ENCODE data around the gene ARVCF. TPM values are rescaled to one million over a fixed set of nuclear protein-coding genes. Genes with fewer than 3 reads are reported as not detected.

ARVCF gene
- total and polyA plus RNA-seq, 2 donors (not counting 3 experiments of a cell fraction or from before 2014, with no cell fraction given): 81.3 to 105 TPM

- Histone ChIP-seq H3K9ac (replicated peaks; ENCODE audit: extremely low read depth, insufficient read depth, low read length) (no peak overlapping the region), H4K20me1 (replicated peaks; ENCODE audit: control insufficient read depth, extremely low read depth, insufficient read depth, low read length) (no peaks in the 10 kb centered on the region), H3K4me2 (ENCODE audit: insufficient read depth, low read length) (no peak overlapping the region), H2AFZ (ENCODE audit: low read depth, low read length) (no peak overlapping the region), H3K9me1 (replicated peaks; ENCODE audit: control insufficient read depth, extremely low read depth, insufficient read depth, low read length) (no peaks in the 10 kb centered on the region), H3K79me2 (ENCODE audit: control insufficient read depth, insufficient read depth, low read length) (peaks cover 22% of the 10 kb centered on the region), H3K4me1 (ENCODE audit: control insufficient read depth, extremely low read depth, insufficient read depth, low read length) (peaks cover 12% of the 10 kb centered on the region), H3K27me3 (ENCODE audit: control insufficient read depth in 2 of 2, insufficient read depth in 2 of 2, low read length in 2 of 2) (no peaks in the 10 kb centered on the region), H3K36me3 (ENCODE audit: control insufficient read depth in 2 of 2, extremely low read depth in 1 of 2, insufficient read depth in 2 of 2, low read length in 2 of 2) (no peaks in the 10 kb centered on the region), H3K4me3 (replicated peaks in 1 of 3; ENCODE audit: insufficient read depth in 1 of 3, low read depth in 1 of 3, low read length in 3 of 3) (no peak overlapping the region), H3K27ac (ENCODE audit: insufficient read depth, low read depth, low read length) (no peak overlapping the region), H3K9me3 (replicated peaks; ENCODE audit: control insufficient read depth, insufficient read depth, low read length) (no peaks in the 10 kb centered on the region)
- CTCF ChIA-PET: no interaction called here
- DNase-seq (ENCODE audit: low read depth, low spot score) (no peak), FAIRE-seq (no peak)
- dilution Hi-C loops (cut with MboI; ENCODE audit: extremely low pct_ligation_motif_present, low sequenced_read_pairs): no loop called here
- intact Hi-C loops (cut with micrococcal nuclease): no loop called here
- BruUV-seq (replicated peaks): no TSS peak
- POLR2A ChIA-PET: no interaction called here
- TF ChIP-seq FOS (IDR thresholded peaks at IDR 0.05; ENCODE audit: borderline replicate concordance, insufficient read depth, low read length) (no peak), POLR2AphosphoS5 (IDR thresholded peaks at IDR 0.05; ENCODE audit: insufficient read depth, low read depth, low read length) (no peak)
These were observed 8.2 kb upstream of the ARVCF start for GRCh38 chr22:20024650-20025397.

GRCh38 chr22:20024225-20024624, 7.6 kb upstream of the ARVCF start:
- no peaks in the 10 kb centered on the region for H3K9me1 ChIP-seq (replicated peaks; ENCODE audit: control insufficient read depth, extremely low read depth, insufficient read depth, low read length)
- H3K27ac ChIP-seq (ENCODE audit: insufficient read depth, low read depth, low read length): no peak overlapping the region
- H2AFZ ChIP-seq (ENCODE audit: low read depth, low read length): no peak overlapping the region
- BruUV-seq (replicated peaks): no TSS peak
- no peaks in the 10 kb centered on the region for H3K27me3 ChIP-seq (ENCODE audit: control insufficient read depth in 2 of 2, insufficient read depth in 2 of 2, low read length in 2 of 2)
- no peak for TF ChIP-seq JUN (IDR thresholded peaks at IDR 0.05; ENCODE audit: borderline replicate concordance, insufficient read depth, insufficient read length, low read depth)
- TF ChIP-seq MAX (IDR thresholded peaks at IDR 0.05; ENCODE audit: insufficient read depth, insufficient read length): no peak
- TF ChIP-seq EZH2 (IDR thresholded peaks at IDR 0.05; ENCODE audit: borderline replicate concordance, low read depth, low read length, severe bottlenecking): no peak
- TF ChIP-seq CTCF (IDR thresholded peaks at IDR 0.05; ENCODE audit: extremely low read depth in 1 of 2, insufficient read depth in 1 of 2, low read depth in 1 of 2, low read length in 2 of 2): no peak
- TF ChIP-seq GATA2 (IDR thresholded peaks at IDR 0.05; ENCODE audit: insufficient read depth, insufficient read length, low read depth, low read length): no peak
- CTCF ChIA-PET: no interaction called here
- no peak overlapping the region for H3K9ac ChIP-seq (replicated peaks; ENCODE audit: extremely low read depth, insufficient read depth, low read length)
- DNase-seq (ENCODE audit: low read depth, low spot score): no peak
- no peak overlapping the region for H3K4me3 ChIP-seq (replicated peaks in 1 of 3; ENCODE audit: insufficient read depth in 1 of 3, low read depth in 1 of 3, low read length in 3 of 3)
- no peaks in the 10 kb centered on the region for H3K9me3 ChIP-seq (replicated peaks; ENCODE audit: control insufficient read depth, insufficient read depth, low read length)
- intact Hi-C loops (cut with micrococcal nuclease) (no loop called here), dilution Hi-C loops (cut with MboI; ENCODE audit: extremely low pct_ligation_motif_present, low sequenced_read_pairs) (no loop called here)
- no peaks in the 10 kb centered on the region for H4K20me1 ChIP-seq (replicated peaks; ENCODE audit: control insufficient read depth, extremely low read depth, insufficient read depth, low read length)
- no peak for FAIRE-seq
- H3K36me3 ChIP-seq (ENCODE audit: control insufficient read depth in 2 of 2, extremely low read depth in 1 of 2, insufficient read depth in 2 of 2, low read length in 2 of 2): no peaks in the 10 kb centered on the region
- H3K79me2 ChIP-seq (ENCODE audit: control insufficient read depth, insufficient read depth, low read length): peaks cover 22% of the 10 kb centered on the region
- POLR2A ChIA-PET: no interaction called here
- no peak overlapping the region for H3K4me2 ChIP-seq (ENCODE audit: insufficient read depth, low read length)
- H3K4me1 ChIP-seq (ENCODE audit: control insufficient read depth, extremely low read depth, insufficient read depth, low read length): peaks cover 12% of the 10 kb centered on the region

Measured in endothelial cell of umbilical vein (primary cell).